HEK293 (cell line): Measurements from ENCODE around the gene ZNF423.

Experiments used
- CTCF ChIP-seq: fragments of 450-650 bp; formaldehyde crosslinking; IDR thresholded peaks from 2 replicates; pipeline ENCODE4 v1.5.1; 2016; ENCODE audit warnings: missing biosample characterization, missing genetic modification characterization
- PRDM1 ChIP-seq: fragments of 450-650 bp; formaldehyde crosslinking; IDR thresholded peaks from 2 replicates; pipeline ENCODE4; 2016; ENCODE audit warnings: missing biosample characterization, missing genetic modification characterization
- REST ChIP-seq: fragments of 450-650 bp; formaldehyde crosslinking; IDR thresholded peaks from 2 replicates; pipeline ENCODE4 v1.5.1; 2016; ENCODE audit warnings: missing biosample characterization, missing genetic modification characterization
- ZNF394 ChIP-seq: fragments of 450-650 bp; formaldehyde crosslinking; IDR thresholded peaks from 2 replicates; pipeline ENCODE4 v1.5.1; 2016; ENCODE audit warnings: missing biosample characterization, missing genetic modification characterization, mild to moderate bottlenecking, moderate library complexity, borderline replicate concordance
- ZNF785 ChIP-seq: fragments of 450-650 bp; formaldehyde crosslinking; IDR thresholded peaks from 2 replicates; pipeline ENCODE4 v1.5.1; 2016; ENCODE audit warnings: missing biosample characterization, missing genetic modification characterization

GRCh38 chr16:49632086-49632794 is 223.7 kb downstream of the ZNF423 start:
- no peak for TF ChIP-seq CTCF (tag by site-specific recombination)
- no peak for TF ChIP-seq PRDM1 (tag by site-specific recombination)
- no peak for TF ChIP-seq ZNF394 (tag by site-specific recombination)
- no peak for TF ChIP-seq ZNF785
- TF ChIP-seq REST (tag by site-specific recombination), result no peak
